IPS-15b (cell line): ENCODE measurements around the gene FIGN.

ENCODE experiments used
- H3K27me3 ChIP-seq: one replicate; pipeline ENCODE4 v1.6.1; 2013; ENCODE audit warnings: low read length; ENCODE audit not compliant: control insufficient read depth, insufficient read depth
- H3K36me3 ChIP-seq: one replicate; pipeline ENCODE4 v1.6.1; 2013; ENCODE audit warnings: low read length; ENCODE audit not compliant: control insufficient read depth, insufficient read depth
- H3K4me1 ChIP-seq: one replicate; pipeline ENCODE4 v1.6.1; 2013; ENCODE audit warnings: mild to moderate bottlenecking, low read length; ENCODE audit not compliant: control insufficient read depth, insufficient read depth
- H3K4me3 ChIP-seq: one replicate; pipeline ENCODE4 v1.5.1; 2013; ENCODE audit warnings: low read depth, low read length
- H3K9ac ChIP-seq: one replicate; pipeline ENCODE4 v1.6.1; 2013; ENCODE audit warnings: low read depth, mild to moderate bottlenecking, low read length
- H3K9me3 ChIP-seq: one replicate; pipeline ENCODE4 v1.6.1; 2013; ENCODE audit warnings: mild to moderate bottlenecking, low read length; ENCODE audit not compliant: control insufficient read depth, insufficient read depth

The FIGN gene

GRCh38 chr2:163701399-163702195, 34.2 kb downstream of the FIGN start:
- Histone ChIP-seq H3K27me3 (no peaks in the 10 kb centered on the region), H3K4me1 (peaks cover 28% of the 10 kb centered on the region), H3K9me3 (no peaks in the 10 kb centered on the region), H3K36me3 (no peaks in the 10 kb centered on the region), H3K4me3 (no peak overlapping the region), H3K9ac (no peak overlapping the region)

DNA sequence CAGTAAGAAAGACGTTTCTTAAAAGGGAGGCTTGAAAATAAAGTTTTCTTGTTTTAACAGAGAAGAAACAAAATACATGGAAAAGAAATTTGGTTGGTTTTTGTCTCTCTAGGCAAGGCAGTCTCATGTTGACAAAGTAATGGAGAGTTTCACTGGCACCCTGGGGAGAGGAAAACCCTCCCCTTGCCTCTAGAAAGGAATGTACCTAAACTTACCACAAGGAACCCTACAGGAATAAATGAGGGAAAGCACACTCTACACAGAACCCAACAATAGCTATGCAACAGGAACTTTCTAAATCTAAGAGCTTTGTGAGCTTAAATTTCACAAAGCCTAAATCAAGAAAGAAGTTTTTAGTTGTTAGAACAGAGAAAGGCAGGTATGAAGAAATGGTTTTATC, 37.0 kb downstream of the FIGN start:
- Histone ChIP-seq H3K36me3 (no peaks in the 10 kb centered on the region), H3K27me3 (no peaks in the 10 kb centered on the region), H3K4me3 (no peak overlapping the region), H3K4me1 (peaks cover 30% of the 10 kb centered on the region), H3K9me3 (no peaks in the 10 kb centered on the region), H3K9ac (no peak overlapping the region)

DNA sequence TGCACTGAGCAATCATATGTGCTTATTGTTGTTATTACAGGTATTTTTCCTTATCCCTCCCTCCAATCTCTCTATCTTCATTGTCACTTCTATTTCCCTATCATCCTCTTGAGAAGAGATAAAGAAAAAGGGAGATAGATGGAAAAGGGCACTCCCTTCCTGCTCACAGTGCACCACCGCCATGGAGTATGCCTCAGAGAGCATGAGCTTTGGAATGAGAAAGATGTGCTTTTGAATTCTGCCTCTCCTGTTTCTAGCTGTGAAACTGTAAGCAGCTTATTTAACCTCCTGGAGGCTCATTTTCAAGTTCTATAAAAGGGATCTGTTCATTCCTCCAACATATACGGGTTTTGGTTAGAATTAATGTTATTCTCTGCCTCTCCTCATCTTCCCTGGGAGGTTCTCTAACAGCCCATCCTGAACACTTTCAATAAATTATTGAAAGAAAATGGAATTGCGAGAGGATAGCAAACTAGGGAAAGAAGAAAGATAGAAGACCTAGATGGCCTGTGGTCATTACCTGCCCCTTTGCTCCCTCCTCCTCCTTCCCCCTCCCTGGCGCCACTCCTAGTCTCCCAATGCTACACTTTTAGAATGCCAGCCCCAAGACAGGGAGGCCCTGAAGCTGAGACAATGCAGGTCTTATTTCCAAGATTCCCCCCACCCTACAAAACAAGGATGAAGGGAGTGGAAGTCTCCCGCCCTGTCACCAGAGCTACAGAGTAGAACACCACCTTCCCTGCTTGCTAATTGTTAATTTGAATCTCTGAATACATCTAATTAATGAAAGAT, 37.8 kb downstream of the FIGN start:
- Histone ChIP-seq H3K36me3 (no peaks in the 10 kb centered on the region), H3K4me1 (peaks cover 36% of the 10 kb centered on the region), H3K27me3 (no peaks in the 10 kb centered on the region), H3K4me3 (no peak overlapping the region), H3K9me3 (no peaks in the 10 kb centered on the region), H3K9ac (no peak overlapping the region)

DNA sequence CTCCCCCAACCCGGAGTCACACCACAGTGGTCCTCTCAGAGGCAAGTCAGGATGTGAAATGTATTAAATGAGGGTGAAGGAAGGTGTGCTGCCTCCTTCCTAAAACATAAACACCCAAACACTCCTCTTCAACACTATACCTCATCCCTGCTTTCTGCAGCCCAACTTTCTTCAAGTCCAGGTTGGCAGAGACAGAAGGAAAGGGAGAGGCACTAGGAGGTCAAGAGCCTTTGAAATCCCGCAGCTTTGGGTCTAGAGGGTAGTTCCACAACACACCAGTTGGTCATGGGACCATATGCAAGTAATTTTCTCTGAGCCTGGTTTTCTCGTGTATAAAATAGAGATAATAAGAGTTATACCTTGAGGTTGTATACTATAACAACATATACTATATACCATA, 38.4 kb downstream of the FIGN start:
- Histone ChIP-seq H3K9ac (no peak overlapping the region), H3K9me3 (no peaks in the 10 kb centered on the region), H3K4me3 (no peak overlapping the region), H3K36me3 (no peaks in the 10 kb centered on the region), H3K4me1 (peaks cover 40% of the 10 kb centered on the region), H3K27me3 (no peaks in the 10 kb centered on the region)

DNA sequence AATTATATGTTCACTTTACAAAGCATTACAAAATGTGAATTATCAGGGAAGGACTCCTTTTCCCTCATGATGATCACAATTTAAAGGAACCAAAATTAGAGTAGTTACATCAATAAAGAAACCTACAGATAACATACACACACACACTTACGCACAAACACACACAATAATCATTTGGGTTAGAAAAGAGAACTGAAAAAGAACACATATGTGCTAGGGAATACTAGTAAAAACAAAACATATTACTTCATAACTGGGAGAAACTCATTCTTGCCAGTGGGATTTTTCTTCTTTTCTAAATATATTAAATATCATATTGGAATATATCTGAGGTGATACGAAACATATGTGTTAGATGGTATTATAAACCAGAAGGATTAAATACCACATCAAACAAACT, 42.3 kb downstream of the FIGN start:
- no peak overlapping the region for H3K4me3 ChIP-seq
- H3K36me3 ChIP-seq, result no peaks in the 10 kb centered on the region
- no peaks in the 10 kb centered on the region for H3K9me3 ChIP-seq
- no peaks in the 10 kb centered on the region for H3K27me3 ChIP-seq
- H3K4me1 ChIP-seq, result peaks cover 21% of the 10 kb centered on the region
- no peak overlapping the region for H3K9ac ChIP-seq

- no peaks in the 10 kb centered on the region for H3K27me3 ChIP-seq
- no peak overlapping the region for H3K9ac ChIP-seq
- no peaks in the 10 kb centered on the region for H3K9me3 ChIP-seq
- H3K4me1 ChIP-seq, result peaks cover 16% of the 10 kb centered on the region
- H3K36me3 ChIP-seq, result no peaks in the 10 kb centered on the region
- H3K4me3 ChIP-seq, result no peak overlapping the region
Observed at GRCh38 chr2:163692611-163693482, 43.0 kb downstream of the FIGN start.

DNA sequence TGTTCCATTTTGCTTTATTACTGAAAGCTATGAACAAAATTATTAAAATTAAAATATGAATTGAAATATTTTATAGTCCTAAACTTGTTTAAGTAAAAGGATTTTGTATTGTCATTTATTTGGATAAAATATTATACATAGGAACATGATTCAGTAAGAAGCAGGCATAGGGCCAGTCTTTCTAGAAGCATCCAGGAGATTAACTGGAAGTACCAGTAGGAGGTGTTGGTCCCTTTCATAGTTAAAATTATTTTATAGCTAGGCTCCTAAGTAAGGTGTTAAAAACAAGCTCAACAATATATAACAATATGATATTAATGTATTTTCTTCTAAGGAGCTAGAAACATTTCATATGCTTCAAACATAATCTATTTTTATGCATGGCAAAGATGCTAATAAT, 43.7 kb downstream of the FIGN start:
- H3K9me3 ChIP-seq, result no peaks in the 10 kb centered on the region
- no peak overlapping the region for H3K4me3 ChIP-seq
- peaks cover 12% of the 10 kb centered on the region for H3K4me1 ChIP-seq
- H3K9ac ChIP-seq, result no peak overlapping the region
- H3K27me3 ChIP-seq, result no peaks in the 10 kb centered on the region
- H3K36me3 ChIP-seq, result no peaks in the 10 kb centered on the region

GRCh38 chr2:163690896-163691295, 44.9 kb downstream of the FIGN start:
- H3K27me3 ChIP-seq, result no peaks in the 10 kb centered on the region
- H3K4me1 ChIP-seq, result peaks cover 12% of the 10 kb centered on the region
- no peaks in the 10 kb centered on the region for H3K36me3 ChIP-seq
- H3K4me3 ChIP-seq, result no peak overlapping the region
- no peak overlapping the region for H3K9ac ChIP-seq
- no peaks in the 10 kb centered on the region for H3K9me3 ChIP-seq

DNA sequence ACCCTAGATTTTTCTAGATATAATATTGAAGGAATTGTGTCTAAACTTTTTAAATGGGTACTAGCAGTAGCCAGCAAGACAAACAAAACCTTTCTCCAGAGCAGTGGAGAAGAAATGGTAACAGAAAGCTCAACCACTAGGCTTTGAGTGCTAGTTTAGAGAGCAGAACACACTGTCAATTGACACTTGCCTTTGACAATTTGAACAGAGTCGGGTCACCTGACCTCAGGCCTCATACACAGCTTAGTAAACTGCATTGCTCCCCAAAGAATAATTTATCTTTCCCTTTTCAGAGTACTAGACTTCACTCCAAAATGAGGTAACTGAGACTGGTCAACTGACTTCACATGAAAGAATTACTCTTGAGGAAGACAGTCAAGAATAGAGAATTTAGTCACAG, 48.6 kb downstream of the FIGN start:
- H3K4me1 ChIP-seq, result no peaks in the 10 kb centered on the region
- H3K27me3 ChIP-seq, result no peaks in the 10 kb centered on the region
- H3K9ac ChIP-seq, result no peak overlapping the region
- no peak overlapping the region for H3K4me3 ChIP-seq
- no peaks in the 10 kb centered on the region for H3K36me3 ChIP-seq
- H3K9me3 ChIP-seq, result no peaks in the 10 kb centered on the region

DNA sequence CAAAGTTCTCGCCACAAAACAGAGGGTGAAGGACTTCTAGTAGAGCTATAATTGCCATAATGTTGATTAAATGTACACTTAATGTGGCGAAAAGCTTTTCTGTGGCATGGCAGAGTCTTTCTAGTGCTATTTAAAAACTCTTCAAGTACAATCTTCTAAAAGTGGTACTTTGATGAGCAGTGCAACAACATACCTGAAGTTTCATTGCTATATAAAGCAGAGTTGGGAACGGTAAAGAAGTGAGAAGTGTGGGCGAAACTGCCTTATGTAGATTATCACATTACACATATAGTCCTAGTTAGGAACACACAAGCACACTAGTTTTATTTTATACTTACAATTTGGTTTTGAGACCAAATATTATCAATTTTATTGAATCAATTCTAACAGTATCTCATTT, 49.5 kb downstream of the FIGN start:
- no peaks in the 10 kb centered on the region for H3K9me3 ChIP-seq
- no peaks in the 10 kb centered on the region for H3K27me3 ChIP-seq
- H3K9ac ChIP-seq, result no peak overlapping the region
- no peaks in the 10 kb centered on the region for H3K4me1 ChIP-seq
- no peak overlapping the region for H3K4me3 ChIP-seq
- H3K36me3 ChIP-seq, result no peaks in the 10 kb centered on the region

DNA sequence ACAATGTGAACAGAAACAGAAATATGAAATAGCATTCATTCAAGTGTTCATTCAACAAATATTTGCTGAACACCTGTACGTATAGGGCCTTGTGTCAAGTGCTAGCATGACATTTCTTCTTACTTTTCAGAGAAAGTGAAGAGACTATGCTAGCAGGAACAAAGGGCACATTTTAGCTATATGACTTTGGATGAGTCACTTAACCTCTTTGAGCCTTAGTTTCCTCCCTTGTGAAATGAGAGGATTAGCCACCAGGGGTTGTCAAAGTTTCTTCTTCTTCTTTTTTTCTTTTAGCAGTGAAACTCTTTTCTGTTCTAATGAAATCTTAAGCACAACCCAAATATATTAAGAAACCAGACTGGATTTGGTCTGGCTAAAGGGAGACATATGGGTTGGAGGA, 53.1 kb downstream of the FIGN start:
- Histone ChIP-seq H3K4me3 (no peak overlapping the region), H3K4me1 (no peaks in the 10 kb centered on the region), H3K27me3 (no peaks in the 10 kb centered on the region), H3K9ac (no peak overlapping the region), H3K9me3 (no peaks in the 10 kb centered on the region), H3K36me3 (no peaks in the 10 kb centered on the region)
